IMR-90 (cell line): ENCODE results near the gene TMEM92. TPM values are rescaled to one million over a fixed set of nuclear protein-coding genes. Genes with fewer than 3 reads are reported as not detected.

Experiments used
- ATAC-seq: fragments of 200-7000 bp; cut with Tn5 transposase; 2 replicates; pipeline ENCODE4 v1.9.1; 2020; ENCODE audit warnings: low read depth, mild to moderate bottlenecking, moderate library complexity
- BruUV-seq: library from RNA; stranded (reverse); fragments of 400-500 nt; replicated peaks from 2 replicates; lab custom pipeline; 2021; lab: Mats Ljungman, UMichigan
- CTCF ChIA-PET: fragments of 300-600 bp; formaldehyde crosslinking; extraction: SDS; loops from one replicate; lab custom pipeline; 2021; ENCODE audit warnings: antibody characterized with exemption; lab: Yijun Ruan, JAX
- POLR2A ChIA-PET: fragments of 300-600 bp; sonication (Branson Sonifier 250); formaldehyde crosslinking; loops from one replicate; lab custom pipeline; 2022; ENCODE audit warnings: antibody characterized with exemption; ENCODE audit not compliant: unreplicated experiment; lab: Charles Lee
- DNase-seq: peaks from one replicate; pipeline ENCODE4 v3.0.0; 2013
- H2AFZ ChIP-seq: replicated peaks from 2 replicates; pipeline ENCODE3; 2013; ENCODE audit warnings: low read length, mild to moderate bottlenecking; ENCODE audit not compliant: poor library complexity
- H2AK5ac ChIP-seq: 2 replicates; pipeline ENCODE4 v1.6.1; 2013; ENCODE audit warnings: low read depth, low read length, inconsistent platforms
- H2AK9ac ChIP-seq: replicated peaks from 2 replicates; pipeline ENCODE3; 2013; ENCODE audit warnings: mild to moderate bottlenecking, low read depth, low read length, moderate library complexity; ENCODE audit not compliant: poor library complexity
- H2BK120ac ChIP-seq: 2 replicates; pipeline ENCODE4 v1.6.1; 2013; ENCODE audit warnings: low read depth, low read length, inconsistent platforms
- H2BK15ac ChIP-seq: 3 replicates; pipeline ENCODE4 v1.6.1; 2013; ENCODE audit warnings: low read depth, low read length, inconsistent platforms
- H2BK20ac ChIP-seq: 2 replicates; pipeline ENCODE4 v1.6.1; 2013; ENCODE audit warnings: low read depth, mild to moderate bottlenecking, inconsistent platforms, low read length, moderate library complexity
- H2BK5ac ChIP-seq: 2 replicates; pipeline ENCODE4 v1.6.1; 2013; ENCODE audit warnings: mild to moderate bottlenecking, low read depth, low read length, inconsistent platforms; ENCODE audit not compliant: poor library complexity, severe bottlenecking
- H3K14ac ChIP-seq: replicated peaks from 2 replicates; pipeline ENCODE4 v1.6.1; 2013; ENCODE audit warnings: low read depth, low read length, inconsistent platforms
- H3K18ac ChIP-seq: 2 replicates; pipeline ENCODE4 v1.6.1; 2013; ENCODE audit warnings: low read depth, low read length, control low read depth
- H3K23ac ChIP-seq: 2 replicates; pipeline ENCODE4 v1.6.1; 2013; ENCODE audit warnings: low read depth, low read length, inconsistent platforms
- H3K27ac ChIP-seq: 2 replicates; pipeline ENCODE4 v1.5.1; 2013; ENCODE audit warnings: mild to moderate bottlenecking, control low read depth, low read length; ENCODE audit not compliant: insufficient read depth
- H3K27me3 ChIP-seq: 2 replicates; pipeline ENCODE4 v1.6.1; 2013; ENCODE audit warnings: low read length; ENCODE audit not compliant: control insufficient read depth, insufficient read depth
- H3K36me3 ChIP-seq: 2 replicates; pipeline ENCODE4 v1.6.1; 2013; ENCODE audit warnings: low read length, mixed read lengths; ENCODE audit not compliant: control insufficient read depth, insufficient read depth
- H3K4ac ChIP-seq: 2 replicates; pipeline ENCODE4 v1.6.1; 2013; ENCODE audit warnings: low read depth, low read length, inconsistent platforms
- H3K4me1 ChIP-seq: 2 replicates; pipeline ENCODE4 v1.6.1; 2013; ENCODE audit warnings: low read length, mixed read lengths; ENCODE audit not compliant: control insufficient read depth, insufficient read depth
- H3K4me2 ChIP-seq: 2 replicates; pipeline ENCODE4 v1.6.1; 2013; ENCODE audit warnings: low read depth, mild to moderate bottlenecking, control low read depth, low read length, moderate library complexity
- H3K4me3 ChIP-seq: 2 replicates; pipeline ENCODE4 v1.5.1; 2013; ENCODE audit warnings: low read depth, mild to moderate bottlenecking, control low read depth, low read length, moderate library complexity; ENCODE audit not compliant: insufficient read depth
- H3K56ac ChIP-seq: 2 replicates; pipeline ENCODE4 v1.6.1; 2013; ENCODE audit warnings: low read length, inconsistent platforms; ENCODE audit not compliant: insufficient read depth; ENCODE audit errors: extremely low read depth
- H3K79me1 ChIP-seq, 2 experiments: 2 replicates each; pipeline ENCODE4 v1.6.1; 2013; ENCODE audit warnings: low read length in 2 of 2, inconsistent platforms in 1 of 2, low read depth in 1 of 2
- H3K9ac ChIP-seq: 2 replicates; pipeline ENCODE4 v1.6.1; 2013; ENCODE audit warnings: low read depth, low read length, control low read depth
- H3K9me1 ChIP-seq: 2 replicates; pipeline ENCODE4 v1.6.1; 2013; ENCODE audit warnings: low read length, inconsistent platforms; ENCODE audit not compliant: insufficient read depth
- H3K9me3 ChIP-seq: 2 replicates; pipeline ENCODE4 v1.6.1; 2013; ENCODE audit warnings: low read length; ENCODE audit not compliant: control insufficient read depth, insufficient read depth
- H4K20me1 ChIP-seq: 2 replicates; pipeline ENCODE4 v1.6.1; 2013; ENCODE audit warnings: low read length, inconsistent platforms; ENCODE audit not compliant: insufficient read depth
- H4K5ac ChIP-seq: 2 replicates; pipeline ENCODE4 v1.6.1; 2013; ENCODE audit warnings: mild to moderate bottlenecking, low read depth, low read length, control low read depth
- H4K8ac ChIP-seq, 2 experiments: 2 replicates each; pipeline ENCODE4 v1.6.1; 2013; ENCODE audit warnings: low read depth in 2 of 2, low read length in 2 of 2, control low read depth in 1 of 2, inconsistent platforms in 1 of 2
- H4K91ac ChIP-seq: 2 replicates; pipeline ENCODE4 v1.6.1; 2013; ENCODE audit warnings: low read depth, low read length, inconsistent platforms; ENCODE audit not compliant: insufficient read depth
- CTCF ChIP-seq: conservative IDR thresholded peaks from 2 replicates; pipeline ENCODE4 v1.5.1; 2012; ENCODE audit warnings: mild to moderate bottlenecking, low read depth, low read length, improper control_type of control experiment
- MAFK ChIP-seq: IDR thresholded peaks from 2 replicates; pipeline ENCODE4 v1.6.1; 2012; ENCODE audit warnings: low read depth, low read length, improper control_type of control experiment
- RAD21 ChIP-seq: IDR thresholded peaks from 2 replicates; pipeline ENCODE4 v1.6.1; 2012; ENCODE audit warnings: low read length, improper control_type of control experiment
- RFX5 ChIP-seq: IDR thresholded peaks from 2 replicates; pipeline ENCODE4 v1.8.0; 2012; ENCODE audit warnings: low read depth, mild to moderate bottlenecking, low read length, moderate library complexity
- WGBS, 2 experiments: methylation state at CpG; one replicate each; pipeline versions ENCODE4 v1.1.5 to v1.1.7; 2013; ENCODE audit warnings: missing lambda C conversion rate in 2 of 2; ENCODE audit not compliant: insufficient read length in 1 of 2; ENCODE audit errors: extremely low coverage in 2 of 2; 5-methylcytosine and 5-hydroxymethylcytosine counted together
- dilution Hi-C: fragments of 300-500 bp; cut with HindIII; formaldehyde crosslinking; loops from one replicate; pipeline ENCODE4 v1.14.3; 2018; ENCODE audit warnings: low sequenced_read_pairs; ENCODE audit not compliant: unreplicated experiment
- in situ Hi-C: fragments of 300-500 bp; cut with MboI; formaldehyde crosslinking; loops from 3 replicates; pipeline ENCODE4 v1.14.3; 2019; ENCODE audit warnings: low sequenced_read_pairs, inconsistent platforms, mixed read lengths
- intact Hi-C: fragments of 100-400 bp; cut with micrococcal nuclease; formaldehyde crosslinking; loops from 2 replicates; pipeline ENCODE4 v1.10.0; 2022
- polyA plus RNA-seq, 3 experiments: library from polyadenylated mRNA; depleted of rRNA; stranded (reverse); fragments of >200 nt; gene quantifications; 2 replicates each; pipeline ENCODE4 v1.2.3, GENCODE V29; 2012; ENCODE audit warnings: low replicate concordance in 1 of 3
- total RNA-seq: library from RNA; depleted of rRNA; stranded (reverse); fragments of >200 nt; gene quantifications from 2 replicates; pipeline ENCODE4 v1.2.3, GENCODE V29; 2012

TMEM92 gene
- total and polyA plus RNA-seq, 2 of the 4 experiments (the other 2 are of a cell fraction): 0.18 to 1.7 TPM

- ChIA-PET POLR2A (no interaction called here), CTCF (no interaction called here)
- DNase-seq (peak; percentile 38), ATAC-seq (no peak)
- Histone ChIP-seq H3K79me1 (no peaks in the 10 kb centered on the region), H3K27me3 (peaks cover 10% of the 10 kb centered on the region), H4K91ac (no peak overlapping the region), H3K9ac (no peak overlapping the region), H2BK15ac (no peak overlapping the region), H4K5ac (no peak overlapping the region), H2BK5ac (no peak overlapping the region), H3K4me1 (peaks cover 2% of the 10 kb centered on the region; the same call in 1 of the 2 replicates), H2AK9ac (no peak overlapping the region), H3K4me2 (no peak overlapping the region), H3K4ac (no peak overlapping the region), H3K27ac (no peak overlapping the region), H2AK5ac (no peak overlapping the region), H3K14ac (no peak overlapping the region), H3K23ac (no peak overlapping the region), H2BK20ac (no peak overlapping the region), H2AFZ (no peak overlapping the region), H3K9me3 (no peaks in the 10 kb centered on the region), H2BK120ac (no peak overlapping the region), H4K8ac (no peak overlapping the region), H3K4me3 (no peak overlapping the region), H4K20me1 (no peaks in the 10 kb centered on the region), H3K18ac (no peak overlapping the region), H3K36me3 (no peaks in the 10 kb centered on the region), H3K56ac (no peak overlapping the region), H3K9me1 (no peaks in the 10 kb centered on the region)
- in situ Hi-C loops: loop anchor here (25.0 kb wide), 1 partner anchor 435 kb away; no protein-coding TSS in a partner anchor
- dilution Hi-C loops: no loop called here
- TF ChIP-seq RFX5 (no peak), MAFK (no peak), RAD21 (no peak), CTCF (no peak)
- intact Hi-C loops: no loop called here
- BruUV-seq: no TSS peak
- no CpG with 5 or more reads among the region's 7 CpGs for WGBS, 2 experiments
Measured at GRCh38 chr17:50322271-50322670, 48.0 kb downstream of the TMEM92 start.
